ENCODE measurements around the gene SLC25A30.
"Not testable (repeated sequence)": the region's sequence is repeated elsewhere in the genome, so short reads cannot be mapped to it uniquely, and the experiment has no call there.

SLC25A30 gene

GRCh38 chr13:45362939-45363338 lies 55.2 kb downstream of the SLC25A30 start:
- DNase-seq: no peak

GRCh38 chr13:45361596-45362206 lies 56.5 kb downstream of the SLC25A30 start:
- DNase-seq: no peak

- DNase-seq: no peak
Measured at GRCh38 chr13:45356966-45357672, 61.1 kb downstream of the SLC25A30 start.

GRCh38 chr13:45353895-45354294 lies 64.3 kb downstream of the SLC25A30 start:
- DNase-seq: no peak

- DNase-seq: no peak
Measured at GRCh38 chr13:45352031-45352430, 66.1 kb downstream of the SLC25A30 start.

- no peak for DNase-seq
Measured at GRCh38 chr13:45350152-45350551, 68.0 kb downstream of the SLC25A30 start.

GRCh38 chr13:45349438-45349837 lies 68.7 kb downstream of the SLC25A30 start:
- DNase-seq: no peak

- DNase-seq: not testable (repeated sequence)
Measured at GRCh38 chr13:45344064-45344463, 74.1 kb downstream of the SLC25A30 start.

All from NCI-H2171 (cell line).